ENCODE measurements around the gene JAML.

DNA sequence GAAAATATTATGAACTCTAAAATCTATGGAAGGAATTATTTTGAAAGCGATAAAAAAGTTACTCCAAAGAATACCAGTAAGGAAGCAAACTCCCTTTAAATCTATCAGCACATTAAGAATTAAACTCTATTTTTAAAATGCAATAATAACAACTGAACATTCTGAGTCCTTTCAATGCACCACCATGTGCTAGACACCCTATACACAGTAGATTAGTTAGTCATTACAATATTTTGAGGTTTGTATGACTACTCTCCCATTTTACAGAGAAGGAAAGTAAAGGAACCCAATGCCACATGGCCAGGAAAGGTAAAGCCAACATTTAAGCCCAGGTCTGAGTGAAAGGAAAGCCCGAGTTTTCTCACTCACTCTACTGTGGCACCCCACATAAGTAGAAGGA, 17.7 kb downstream of the JAML start:
- TF ChIP-seq, protein P1, sequence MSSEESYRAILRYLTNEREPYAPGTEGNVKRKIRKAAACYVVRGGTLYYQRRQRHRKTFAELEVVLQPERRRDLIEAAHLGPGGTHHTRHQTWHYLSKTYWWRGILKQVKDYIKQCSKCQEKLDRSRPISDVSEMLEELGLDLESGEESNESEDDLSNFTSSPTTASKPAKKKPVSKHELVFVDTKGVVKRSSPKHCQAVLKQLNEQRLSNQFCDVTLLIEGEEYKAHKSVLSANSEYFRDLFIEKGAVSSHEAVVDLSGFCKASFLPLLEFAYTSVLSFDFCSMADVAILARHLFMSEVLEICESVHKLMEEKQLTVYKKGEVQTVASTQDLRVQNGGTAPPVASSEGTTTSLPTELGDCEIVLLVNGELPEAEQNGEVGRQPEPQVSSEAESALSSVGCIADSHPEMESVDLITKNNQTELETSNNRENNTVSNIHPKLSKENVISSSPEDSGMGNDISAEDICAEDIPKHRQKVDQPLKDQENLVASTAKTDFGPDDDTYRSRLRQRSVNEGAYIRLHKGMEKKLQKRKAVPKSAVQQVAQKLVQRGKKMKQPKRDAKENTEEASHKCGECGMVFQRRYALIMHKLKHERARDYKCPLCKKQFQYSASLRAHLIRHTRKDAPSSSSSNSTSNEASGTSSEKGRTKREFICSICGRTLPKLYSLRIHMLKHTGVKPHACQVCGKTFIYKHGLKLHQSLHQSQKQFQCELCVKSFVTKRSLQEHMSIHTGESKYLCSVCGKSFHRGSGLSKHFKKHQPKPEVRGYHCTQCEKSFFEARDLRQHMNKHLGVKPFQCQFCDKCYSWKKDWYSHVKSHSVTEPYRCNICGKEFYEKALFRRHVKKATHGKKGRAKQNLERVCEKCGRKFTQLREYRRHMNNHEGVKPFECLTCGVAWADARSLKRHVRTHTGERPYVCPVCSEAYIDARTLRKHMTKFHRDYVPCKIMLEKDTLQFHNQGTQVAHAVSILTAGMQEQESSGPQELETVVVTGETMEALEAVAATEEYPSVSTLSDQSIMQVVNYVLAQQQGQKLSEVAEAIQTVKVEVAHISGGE (CRISPR knock-in tag; IDR thresholded peaks at IDR 0.05): no peak
- TF ChIP-seq CBX5 (IDR thresholded peaks at IDR 0.05; ENCODE audit: borderline replicate concordance, low read depth) (no peak), ARHGAP35 (IDR thresholded peaks at IDR 0.05; ENCODE audit: partially characterized antibody) (no peak), HDAC6 (IDR thresholded peaks at IDR 0.05; ENCODE audit: low read depth, low read length) (no peak), MAZ (CRISPR knock-in tag; conservative IDR thresholded peaks at IDR 0.05 in 1 of 2, IDR thresholded peaks at IDR 0.05 in 1 of 2) (no peak), ZNF3 (CRISPR knock-in tag; IDR thresholded peaks at IDR 0.05) (no peak), RBM39 (optimal IDR thresholded peaks at IDR 0.05; ENCODE audit: low read depth, low read length) (no peak), HDGF (IDR thresholded peaks at IDR 0.05) (no peak), U2AF2 (optimal IDR thresholded peaks at IDR 0.05; ENCODE audit: low read depth, low read length) (no peak), POLR2A (conservative IDR thresholded peaks at IDR 0.05) (no peak)
- TF ChIP-seq, protein P2, sequence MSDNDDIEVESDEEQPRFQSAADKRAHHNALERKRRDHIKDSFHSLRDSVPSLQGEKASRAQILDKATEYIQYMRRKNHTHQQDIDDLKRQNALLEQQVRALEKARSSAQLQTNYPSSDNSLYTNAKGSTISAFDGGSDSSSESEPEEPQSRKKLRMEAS (CRISPR knock-in tag; IDR thresholded peaks at IDR 0.05): no peak
- TF ChIP-seq, protein P3, sequence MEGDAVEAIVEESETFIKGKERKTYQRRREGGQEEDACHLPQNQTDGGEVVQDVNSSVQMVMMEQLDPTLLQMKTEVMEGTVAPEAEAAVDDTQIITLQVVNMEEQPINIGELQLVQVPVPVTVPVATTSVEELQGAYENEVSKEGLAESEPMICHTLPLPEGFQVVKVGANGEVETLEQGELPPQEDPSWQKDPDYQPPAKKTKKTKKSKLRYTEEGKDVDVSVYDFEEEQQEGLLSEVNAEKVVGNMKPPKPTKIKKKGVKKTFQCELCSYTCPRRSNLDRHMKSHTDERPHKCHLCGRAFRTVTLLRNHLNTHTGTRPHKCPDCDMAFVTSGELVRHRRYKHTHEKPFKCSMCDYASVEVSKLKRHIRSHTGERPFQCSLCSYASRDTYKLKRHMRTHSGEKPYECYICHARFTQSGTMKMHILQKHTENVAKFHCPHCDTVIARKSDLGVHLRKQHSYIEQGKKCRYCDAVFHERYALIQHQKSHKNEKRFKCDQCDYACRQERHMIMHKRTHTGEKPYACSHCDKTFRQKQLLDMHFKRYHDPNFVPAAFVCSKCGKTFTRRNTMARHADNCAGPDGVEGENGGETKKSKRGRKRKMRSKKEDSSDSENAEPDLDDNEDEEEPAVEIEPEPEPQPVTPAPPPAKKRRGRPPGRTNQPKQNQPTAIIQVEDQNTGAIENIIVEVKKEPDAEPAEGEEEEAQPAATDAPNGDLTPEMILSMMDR (IDR thresholded peaks at IDR 0.05 in 2 of 3, conservative IDR thresholded peaks at IDR 0.05 in 1 of 3; ENCODE audit: insufficient read depth in 2 of 3, low read depth in 1 of 3, low read length in 3 of 3): no peak
- TF ChIP-seq, protein P4, sequence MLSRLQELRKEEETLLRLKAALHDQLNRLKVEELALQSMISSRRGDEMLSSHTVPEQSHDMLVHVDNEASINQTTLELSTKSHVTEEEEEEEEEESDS (CRISPR knock-in tag; IDR thresholded peaks at IDR 0.05): no peak
- TF ChIP-seq, protein P5, sequence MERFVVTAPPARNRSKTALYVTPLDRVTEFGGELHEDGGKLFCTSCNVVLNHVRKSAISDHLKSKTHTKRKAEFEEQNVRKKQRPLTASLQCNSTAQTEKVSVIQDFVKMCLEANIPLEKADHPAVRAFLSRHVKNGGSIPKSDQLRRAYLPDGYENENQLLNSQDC (CRISPR knock-in tag; IDR thresholded peaks at IDR 0.05): no peak
